DMS153 (cell line): ENCODE data around the gene SLC2A6.

Experiments used
- DNase-seq: peaks from one replicate; lab custom pipeline; 2025; lab: John Stamatoyannopoulos, UW

Gene SLC2A6

GRCh38 chr9:133477992-133478850 lies 678 bp downstream of the SLC2A6 start:
- no peak for DNase-seq

GRCh38 chr9:133477461-133477860 lies 1.4 kb downstream of the SLC2A6 start:
- DNase-seq: no peak

- DNase-seq: no peak
Observed at GRCh38 chr9:133476941-133477340, 2.0 kb downstream of the SLC2A6 start.

GRCh38 chr9:133476036-133476931 lies 2.6 kb downstream of the SLC2A6 start:
- DNase-seq: no peak

GRCh38 chr9:133475292-133476012 lies 3.4 kb downstream of the SLC2A6 start:
- DNase-seq: no peak

GRCh38 chr9:133474853-133475252 lies 4.0 kb downstream of the SLC2A6 start:
- DNase-seq: no peak

GRCh38 chr9:133474215-133474614 lies 4.7 kb downstream of the SLC2A6 start:
- no peak for DNase-seq

GRCh38 chr9:133473743-133474142 lies 5.2 kb downstream of the SLC2A6 start:
- DNase-seq: no peak

- DNase-seq: no peak
Observed at GRCh38 chr9:133472753-133473378, 6.0 kb downstream of the SLC2A6 start.

GRCh38 chr9:133472277-133472645 lies 6.6 kb downstream of the SLC2A6 start:
- no peak for DNase-seq

GRCh38 chr9:133471551-133472276 lies 7.2 kb downstream of the SLC2A6 start:
- DNase-seq: no peak

- no peak for DNase-seq
Observed at GRCh38 chr9:133470988-133471387, 7.9 kb downstream of the SLC2A6 start.

- no peak for DNase-seq
Observed at GRCh38 chr9:133470427-133470924, 8.4 kb downstream of the SLC2A6 start.

- DNase-seq: no peak
Observed at GRCh38 chr9:133468777-133469421, 10.0 kb downstream of the SLC2A6 start.

- DNase-seq: no peak
Observed at GRCh38 chr9:133468374-133468773, 10.5 kb downstream of the SLC2A6 start.

- no peak for DNase-seq
Observed at GRCh38 chr9:133467101-133467500, 11.8 kb downstream of the SLC2A6 start.

- no peak for DNase-seq
Observed at GRCh38 chr9:133465984-133466383, 12.9 kb downstream of the SLC2A6 start.

GRCh38 chr9:133464638-133465037 lies 14.3 kb downstream of the SLC2A6 start:
- no peak for DNase-seq

GRCh38 chr9:133463864-133464615 lies 14.9 kb downstream of the SLC2A6 start:
- no peak for DNase-seq
